ENCODE measurements around the gene TTLL6.

Gene TTLL6

GRCh38 chr17:48733632-48734328 lies 83.2 kb downstream of the TTLL6 start:
- TF ChIP-seq, protein P1, sequence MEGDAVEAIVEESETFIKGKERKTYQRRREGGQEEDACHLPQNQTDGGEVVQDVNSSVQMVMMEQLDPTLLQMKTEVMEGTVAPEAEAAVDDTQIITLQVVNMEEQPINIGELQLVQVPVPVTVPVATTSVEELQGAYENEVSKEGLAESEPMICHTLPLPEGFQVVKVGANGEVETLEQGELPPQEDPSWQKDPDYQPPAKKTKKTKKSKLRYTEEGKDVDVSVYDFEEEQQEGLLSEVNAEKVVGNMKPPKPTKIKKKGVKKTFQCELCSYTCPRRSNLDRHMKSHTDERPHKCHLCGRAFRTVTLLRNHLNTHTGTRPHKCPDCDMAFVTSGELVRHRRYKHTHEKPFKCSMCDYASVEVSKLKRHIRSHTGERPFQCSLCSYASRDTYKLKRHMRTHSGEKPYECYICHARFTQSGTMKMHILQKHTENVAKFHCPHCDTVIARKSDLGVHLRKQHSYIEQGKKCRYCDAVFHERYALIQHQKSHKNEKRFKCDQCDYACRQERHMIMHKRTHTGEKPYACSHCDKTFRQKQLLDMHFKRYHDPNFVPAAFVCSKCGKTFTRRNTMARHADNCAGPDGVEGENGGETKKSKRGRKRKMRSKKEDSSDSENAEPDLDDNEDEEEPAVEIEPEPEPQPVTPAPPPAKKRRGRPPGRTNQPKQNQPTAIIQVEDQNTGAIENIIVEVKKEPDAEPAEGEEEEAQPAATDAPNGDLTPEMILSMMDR (IDR thresholded peaks at IDR 0.05; ENCODE audit: control insufficient read depth, insufficient read depth, low read depth, low read length, missing control alignments), result no peak
- DNase-seq (ENCODE audit: low read depth), result no peak
- no peak overlapping the region for H3K4me3 ChIP-seq (ENCODE audit: control insufficient read depth, low read depth, low read length)

GRCh38 chr17:48732688-48733629 lies 84.1 kb downstream of the TTLL6 start:
- DNase-seq (ENCODE audit: low read depth), result no peak
- TF ChIP-seq, protein P1 (IDR thresholded peaks at IDR 0.05; ENCODE audit: control insufficient read depth, insufficient read depth, low read depth, low read length, missing control alignments), result no peak
- no peak overlapping the region for H3K4me3 ChIP-seq (ENCODE audit: control insufficient read depth, low read depth, low read length)

GRCh38 chr17:48731355-48731754 lies 85.7 kb downstream of the TTLL6 start:
- DNase-seq (ENCODE audit: low read depth), result no peak
- TF ChIP-seq, protein P1 (IDR thresholded peaks at IDR 0.05; ENCODE audit: control insufficient read depth, insufficient read depth, low read depth, low read length, missing control alignments), result no peak
- no peak overlapping the region for H3K4me3 ChIP-seq (ENCODE audit: control insufficient read depth, low read depth, low read length)

DNA sequence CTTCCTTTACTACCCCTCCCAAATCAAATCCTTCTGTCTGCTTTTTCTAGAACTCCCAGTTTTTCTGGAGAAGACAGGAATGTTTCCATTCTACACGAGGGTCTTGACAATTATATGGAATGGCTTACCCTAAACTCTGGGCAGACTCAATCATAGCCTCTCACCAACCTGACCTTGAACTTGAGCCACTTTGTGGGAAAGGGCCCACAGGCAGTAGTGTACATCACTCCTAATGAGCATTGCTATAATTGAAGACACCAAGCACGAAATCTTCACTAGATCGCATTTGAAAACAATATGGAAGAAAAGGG lies 86.8 kb downstream of the TTLL6 start:
- DNase-seq (ENCODE audit: low read depth), result no peak
- no peak overlapping the region for H3K4me3 ChIP-seq (ENCODE audit: control insufficient read depth, low read depth, low read length)
- TF ChIP-seq, protein P1 (IDR thresholded peaks at IDR 0.05; ENCODE audit: control insufficient read depth, insufficient read depth, low read depth, low read length, missing control alignments), result no peak

DNA sequence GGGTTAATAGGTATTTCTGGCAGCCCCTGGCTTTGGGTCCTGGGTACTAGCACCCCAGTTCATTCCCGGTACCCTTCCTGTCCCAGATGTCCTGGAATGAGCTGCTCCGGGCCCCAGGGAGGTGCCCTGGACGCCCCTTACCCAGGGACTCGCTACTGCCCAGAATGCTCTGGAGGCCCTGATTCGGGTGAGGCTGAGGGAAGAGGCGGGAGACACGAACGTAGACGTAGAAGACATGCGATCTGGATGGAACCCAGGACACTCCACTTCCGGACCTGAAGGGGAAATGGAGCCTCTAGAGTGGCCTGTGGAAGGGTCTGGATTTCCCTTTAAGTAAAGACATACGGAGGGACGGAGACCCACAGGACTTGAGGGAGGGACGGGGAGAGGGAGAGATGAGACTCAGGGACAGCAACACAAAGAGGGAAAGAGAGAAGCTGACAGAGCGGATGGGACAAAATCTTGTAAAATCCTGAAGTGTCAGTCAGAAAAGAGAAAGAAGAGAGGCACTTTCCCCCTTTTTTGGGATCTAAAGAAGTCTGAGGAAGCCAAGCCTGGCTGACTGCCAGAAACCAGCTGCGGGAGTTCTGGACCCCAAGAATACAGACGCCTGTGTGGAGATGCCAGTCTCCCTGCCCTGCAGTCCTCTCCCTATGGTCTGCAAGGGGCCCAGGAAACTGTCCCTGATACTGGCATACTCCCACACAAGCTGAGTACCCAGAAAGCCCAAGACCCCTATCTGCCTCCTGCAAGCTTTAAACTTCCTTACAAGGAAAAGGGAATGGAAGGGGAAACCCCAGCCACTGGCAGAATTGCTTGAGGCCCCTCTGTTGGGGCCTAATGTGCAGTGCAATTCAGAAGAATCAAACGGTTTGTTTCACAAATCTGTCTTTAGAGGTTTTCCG lies 87.4 kb downstream of the TTLL6 start:
- TF ChIP-seq, protein P1 (IDR thresholded peaks at IDR 0.05; ENCODE audit: control insufficient read depth, insufficient read depth, low read depth, low read length, missing control alignments), result no peak
- H3K4me3 ChIP-seq (ENCODE audit: control insufficient read depth, low read depth, low read length), result peak overlapping the region; percentile 65
- DNase-seq (ENCODE audit: low read depth), result no peak
